GM10248 (cell line): ENCODE results near the gene CFH.

Experiments used
- CTCF ChIA-PET: fragments of 300-600 bp; sonication (Branson Sonifier 250); formaldehyde crosslinking; extraction: SDS; loops from one replicate; lab custom pipeline; 2021; ENCODE audit warnings: antibody characterized with exemption; lab: Yijun Ruan, JAX
- POLR2A ChIA-PET: fragments of 350-650 bp; sonication (Branson Sonifier 250); formaldehyde crosslinking; extraction: SDS; loops from one replicate; lab custom pipeline; 2020; ENCODE audit warnings: antibody characterized with exemption; lab: Yijun Ruan, JAX
- DNase-seq: peaks from one replicate; pipeline ENCODE4 v3.0.0; 2012; ENCODE audit errors: extremely low spot score
- CTCF ChIP-seq: IDR thresholded peaks from 2 replicates; pipeline ENCODE4 v1.5.1; 2012; ENCODE audit warnings: mild to moderate bottlenecking, low read depth; ENCODE audit errors: extremely low read depth, missing control alignments, control extremely low read depth

The CFH gene

GRCh38 chr1:196669693-196670092 lies 17.9 kb downstream of the CFH start:
- no peak for DNase-seq
- POLR2A ChIA-PET = no interaction called here
- CTCF ChIA-PET = interaction anchor here (1.7 kb wide), 1 partner anchor 8 kb away, joined by 7 read pairs; no protein-coding TSS in a partner anchor
- TF ChIP-seq CTCF = no peak

GRCh38 chr1:196674908-196675307 lies 23.1 kb downstream of the CFH start:
- ChIA-PET POLR2A (no interaction called here), CTCF (interaction anchor here (1.9 kb wide), 1 partner anchor 14 kb away, joined by 5 read pairs; no protein-coding TSS in a partner anchor)
- no peak for DNase-seq
- no peak for TF ChIP-seq CTCF

GRCh38 chr1:196677781-196678509 lies 26.1 kb downstream of the CFH start:
- ChIA-PET POLR2A (no interaction called here), CTCF (no interaction called here)
- TF ChIP-seq CTCF = no peak
- no peak for DNase-seq

GRCh38 chr1:196678510-196678884 lies 26.7 kb downstream of the CFH start:
- ChIA-PET CTCF (no interaction called here), POLR2A (no interaction called here)
- TF ChIP-seq CTCF = no peak
- DNase-seq = no peak

- no peak for DNase-seq
- POLR2A ChIA-PET = no interaction called here
- no peak for TF ChIP-seq CTCF
- CTCF ChIA-PET = no interaction called here
Observed at GRCh38 chr1:196680107-196680506, 28.3 kb downstream of the CFH start.

- CTCF ChIA-PET = no interaction called here
- DNase-seq = no peak
- POLR2A ChIA-PET = no interaction called here
- no peak for TF ChIP-seq CTCF
Observed at GRCh38 chr1:196684476-196684875, 32.6 kb downstream of the CFH start.
